Measurements from ENCODE around the gene CALCR.

GRCh38 chr7:93578762-93579161 is 4.2 kb upstream of the CALCR start:
- TF ChIP-seq CTCF (conservative IDR thresholded peaks at IDR 0.05; ENCODE audit: low read length) (no peak), EZH2phosphoT487 (IDR thresholded peaks at IDR 0.05; ENCODE audit: borderline replicate concordance, low read depth, low read length) (no peak)
